Effector memory CD8-positive, alpha-beta T cell (primary cell): ENCODE results near the gene IL17RA.
A peak's percentile ranks its signal among the peaks of the same experiment; 100 is the strongest.

Experiments used
- ATAC-seq: fragments of 150-1000 bp; cut with Tn5 transposase; replicated peaks from 2 replicates; pipeline ENCODE4 v1.10.0; 2021; ENCODE audit warnings: mild to moderate bottlenecking, moderate library complexity
- DNase-seq, 3 experiments: peaks; one replicate each; pipeline ENCODE4 v3.0.0; 2021
- H3K27ac Mint-ChIP-seq, 2 donors: one replicate each; pipeline ENCODE4 v1.8.0; 2022; ENCODE audit warnings: mild to moderate bottlenecking in 2 of 2, mixed read lengths in 2 of 2, moderate library complexity in 2 of 2
- H3K27me3 Mint-ChIP-seq, 2 donors: one replicate each; pipeline ENCODE4 v1.8.0; 2022; ENCODE audit warnings: mixed read lengths in 2 of 2
- H3K36me3 Mint-ChIP-seq: one replicate; pipeline ENCODE4 v1.8.0; 2022; ENCODE audit warnings: mild to moderate bottlenecking, moderate library complexity, mixed read lengths; ENCODE audit not compliant: insufficient read depth
- H3K4me1 Mint-ChIP-seq, 2 donors: one replicate each; pipeline ENCODE4 v1.8.0; 2022; ENCODE audit warnings: low read depth in 2 of 2, mixed read lengths in 2 of 2
- H3K4me3 Mint-ChIP-seq, 2 donors: one replicate each; pipeline ENCODE4 v1.8.0; 2022; ENCODE audit warnings: mild to moderate bottlenecking in 2 of 2, mixed read lengths in 2 of 2, moderate library complexity in 2 of 2
- H3K9me3 Mint-ChIP-seq, 2 donors: one replicate each; pipeline ENCODE4 v1.8.0; 2022; ENCODE audit warnings: mixed read lengths in 2 of 2

Gene IL17RA

GRCh38 chr22:17121233-17122195 is 36.7 kb downstream of the IL17RA start, which contains the start of gene TMEM121B:
TSS of gene TMEM121B (minus strand) at chr22:17121360. CDS start at chr22:17121127, 233 bp downstream.
- H3K27me3 Mint-ChIP-seq: peaks cover 15 to 31% of the 10 kb centered on the region in 2 donors
- DNase-seq: no peak
- H3K27ac Mint-ChIP-seq: no peak within 1 kb of the TSS
- H3K9me3 Mint-ChIP-seq: no peaks in the 10 kb centered on the region
- ATAC-seq: peak; percentile 12
- peaks cover 25 to 26% of the 10 kb centered on the region in 2 donors for H3K4me1 Mint-ChIP-seq
- peaks cover 4% of the 10 kb centered on the region for H3K36me3 Mint-ChIP-seq
- H3K4me3 Mint-ChIP-seq: peak within 1 kb of the TSS; percentile 70 to 78

- no peak overlapping the region for H3K4me3 Mint-ChIP-seq
- H3K4me1 Mint-ChIP-seq: peaks cover 0 to 3% of the 10 kb centered on the region in 2 donors
- no peaks in the 10 kb centered on the region for H3K9me3 Mint-ChIP-seq
- ATAC-seq: no peak
- no peaks in the 10 kb centered on the region for H3K36me3 Mint-ChIP-seq
- no peak overlapping the region for H3K27ac Mint-ChIP-seq
- no peaks in the 10 kb centered on the region for H3K27me3 Mint-ChIP-seq
- no peak for DNase-seq
Measured at GRCh38 chr22:17130199-17130598, 45.4 kb downstream of the IL17RA start.

DNA sequence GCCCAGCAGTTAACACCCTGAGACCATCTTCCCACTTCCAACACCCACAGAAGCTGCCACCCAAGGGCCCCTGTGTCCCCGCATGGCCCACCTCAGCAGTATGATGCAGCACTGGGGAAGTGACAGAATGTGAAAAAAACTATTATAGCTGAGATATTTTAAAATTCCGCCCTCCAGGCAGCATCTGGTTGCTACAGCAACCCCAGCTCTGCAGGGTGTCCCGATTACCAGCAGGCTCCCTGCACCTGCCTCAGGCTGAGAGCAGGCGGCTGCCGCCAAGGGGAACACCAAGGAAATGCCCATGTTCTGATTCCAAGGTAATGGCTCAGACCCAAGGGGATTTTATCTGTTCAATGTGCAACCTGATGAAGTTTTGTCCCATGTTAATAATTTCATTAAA is 46.9 kb downstream of the IL17RA start:
- Mint-ChIP-seq H3K36me3 (peaks cover 3% of the 10 kb centered on the region), H3K27ac (no peak overlapping the region), H3K27me3 (no peaks in the 10 kb centered on the region), H3K4me1 (peaks cover 0 to 3% of the 10 kb centered on the region in 2 donors), H3K9me3 (no peaks in the 10 kb centered on the region), H3K4me3 (no peak overlapping the region)
- no peak for DNase-seq
- ATAC-seq: no peak

- H3K4me1 Mint-ChIP-seq: peaks cover 0 to 3% of the 10 kb centered on the region in 2 donors
- H3K27me3 Mint-ChIP-seq: no peaks in the 10 kb centered on the region
- H3K27ac Mint-ChIP-seq: no peak overlapping the region
- H3K4me3 Mint-ChIP-seq: no peak overlapping the region
- H3K9me3 Mint-ChIP-seq: no peaks in the 10 kb centered on the region
- peaks cover 3% of the 10 kb centered on the region for H3K36me3 Mint-ChIP-seq
- DNase-seq (no peak), ATAC-seq (no peak)
Measured at GRCh38 chr22:17132112-17132511, 47.3 kb downstream of the IL17RA start.

DNA sequence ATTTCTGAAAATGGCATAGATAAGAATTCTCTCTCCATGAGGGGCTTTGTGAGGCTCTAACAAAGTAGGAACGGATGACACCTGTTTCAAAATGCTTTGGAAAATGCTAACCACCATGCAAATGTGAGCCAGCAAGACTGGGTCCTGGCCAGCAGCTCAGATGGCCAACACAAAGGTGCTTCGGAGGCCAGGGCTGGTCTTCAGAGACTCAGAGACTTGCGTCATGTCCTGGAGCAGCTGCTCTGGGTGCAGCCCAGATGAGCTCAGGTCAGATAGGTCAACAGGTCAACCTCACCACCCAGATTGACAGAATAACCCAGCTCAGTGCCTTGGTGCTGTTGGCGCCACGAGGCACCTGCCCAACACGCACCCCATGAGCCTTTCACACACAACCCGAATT is 48.3 kb downstream of the IL17RA start:
- Mint-ChIP-seq H3K36me3 (peaks cover 6% of the 10 kb centered on the region), H3K27me3 (no peaks in the 10 kb centered on the region), H3K27ac (no peak overlapping the region), H3K4me3 (no peak overlapping the region), H3K4me1 (peaks cover 0 to 3% of the 10 kb centered on the region in 2 donors), H3K9me3 (no peaks in the 10 kb centered on the region)
- no peak for DNase-seq
- ATAC-seq: no peak

- DNase-seq: no peak
- Mint-ChIP-seq H3K27ac (peak overlapping the region in 1 of 2 donors; percentile 41), H3K4me3 (no peak overlapping the region), H3K27me3 (no peaks in the 10 kb centered on the region), H3K9me3 (no peaks in the 10 kb centered on the region), H3K36me3 (peaks cover 11% of the 10 kb centered on the region), H3K4me1 (peaks cover 0 to 3% of the 10 kb centered on the region in 2 donors)
- ATAC-seq: no peak
Measured at GRCh38 chr22:17135153-17135760, 50.5 kb downstream of the IL17RA start.

DNA sequence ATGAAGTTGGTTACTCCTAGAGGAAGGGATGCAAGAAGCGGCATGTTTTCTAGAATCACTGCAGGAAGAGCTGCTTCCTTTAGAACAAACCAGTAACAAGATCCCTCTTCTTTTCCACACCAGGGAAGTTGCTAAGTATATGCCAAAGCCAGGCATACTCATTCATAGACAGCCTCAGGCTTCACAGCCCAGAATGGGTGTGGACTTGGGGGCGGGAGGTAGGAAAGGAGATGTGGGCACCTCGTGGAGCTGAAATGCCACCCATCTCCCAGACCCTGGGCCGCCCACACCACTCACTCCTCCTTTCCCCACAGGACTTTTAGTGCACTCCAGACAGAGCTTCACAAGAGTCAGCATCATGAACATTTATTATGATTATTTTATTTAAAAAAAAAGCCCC is 52.4 kb downstream of the IL17RA start:
- DNase-seq: no peak
- Mint-ChIP-seq H3K4me3 (no peak overlapping the region), H3K4me1 (peaks cover 0 to 3% of the 10 kb centered on the region in 2 donors), H3K9me3 (no peaks in the 10 kb centered on the region), H3K27ac (peak overlapping the region in 1 of 2 donors; percentile 62), H3K27me3 (no peaks in the 10 kb centered on the region), H3K36me3 (peaks cover 18% of the 10 kb centered on the region)
- no peak for ATAC-seq

DNA sequence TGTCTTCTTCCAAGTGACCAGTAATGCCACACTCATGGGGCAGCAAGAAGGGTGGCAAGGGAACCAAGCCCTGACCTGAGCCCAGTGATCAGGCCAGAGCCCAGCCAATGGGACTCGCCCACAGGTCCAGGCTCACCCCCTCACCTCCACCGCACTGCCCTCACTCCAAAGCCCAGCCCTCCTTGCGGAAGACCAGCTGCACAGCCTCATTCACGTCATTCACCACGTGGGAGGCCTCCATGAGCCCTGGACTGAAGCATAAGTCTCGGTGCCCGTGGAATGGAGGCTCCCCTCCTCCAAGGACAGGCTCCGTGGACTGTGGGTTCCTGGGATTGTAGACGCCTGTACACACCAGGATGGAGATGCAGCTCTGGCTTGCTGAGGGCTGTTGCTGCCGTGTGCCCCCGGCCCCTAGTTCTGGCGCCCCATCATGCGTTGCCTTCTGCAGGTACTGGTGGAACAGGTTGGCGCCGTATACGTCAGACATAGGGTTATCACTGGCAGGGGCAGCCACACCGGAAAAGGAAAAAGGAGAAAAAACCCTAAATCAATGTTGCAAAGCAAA is 53.1 kb downstream of the IL17RA start:
- no peak for ATAC-seq
- peaks cover 2 to 3% of the 10 kb centered on the region in 2 donors for H3K4me1 Mint-ChIP-seq
- H3K4me3 Mint-ChIP-seq: no peak overlapping the region
- no peak overlapping the region for H3K27ac Mint-ChIP-seq
- no peaks in the 10 kb centered on the region for H3K27me3 Mint-ChIP-seq
- no peaks in the 10 kb centered on the region for H3K9me3 Mint-ChIP-seq
- DNase-seq: no peak
- H3K36me3 Mint-ChIP-seq: peaks cover 18% of the 10 kb centered on the region

DNA sequence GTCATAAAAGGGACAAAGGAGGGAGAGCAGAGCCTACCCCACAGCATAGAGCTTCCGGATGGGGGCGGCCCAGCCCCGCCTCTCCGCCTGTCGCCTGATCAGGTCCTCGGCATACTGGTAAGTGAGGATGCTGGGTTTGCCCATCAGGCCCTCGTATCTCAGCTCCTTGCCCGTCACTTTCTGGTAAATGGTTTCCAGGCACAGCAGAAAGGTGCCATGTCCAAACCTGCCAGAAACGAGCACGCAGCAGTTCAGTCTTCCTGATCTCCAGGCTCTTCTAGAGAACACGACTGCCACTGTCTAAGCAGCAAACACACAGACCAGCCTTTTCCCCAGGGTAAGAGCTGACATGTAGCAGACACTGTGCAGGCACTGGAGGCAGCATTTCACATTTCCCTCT is 53.7 kb downstream of the IL17RA start:
- DNase-seq: no peak
- H3K9me3 Mint-ChIP-seq: no peaks in the 10 kb centered on the region
- H3K4me3 Mint-ChIP-seq: no peak overlapping the region
- peaks cover 20% of the 10 kb centered on the region for H3K36me3 Mint-ChIP-seq
- no peaks in the 10 kb centered on the region for H3K27me3 Mint-ChIP-seq
- no peak for ATAC-seq
- peaks cover 2 to 3% of the 10 kb centered on the region in 2 donors for H3K4me1 Mint-ChIP-seq
- no peak overlapping the region for H3K27ac Mint-ChIP-seq

DNA sequence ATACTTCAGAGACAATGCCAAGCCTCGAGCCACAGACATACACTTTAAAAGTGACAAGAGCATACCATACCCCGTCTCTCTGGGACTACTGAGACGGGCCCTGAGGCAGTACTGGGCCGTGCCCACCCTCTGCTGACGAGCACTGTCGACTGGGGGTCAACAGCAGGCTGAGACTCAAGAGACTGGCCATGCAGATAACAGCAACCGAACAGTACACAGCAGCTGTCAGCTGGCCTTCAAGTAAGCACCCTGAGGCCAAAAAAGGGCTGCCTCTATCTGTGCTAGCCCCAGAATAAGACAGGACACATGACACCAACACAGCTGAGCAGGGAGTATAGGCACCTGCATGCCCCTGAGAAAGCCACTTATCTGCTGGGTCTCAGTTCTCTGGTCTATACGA is 55.2 kb downstream of the IL17RA start:
- no peak overlapping the region for H3K4me3 Mint-ChIP-seq
- ATAC-seq (no peak), DNase-seq (no peak)
- H3K4me1 Mint-ChIP-seq: peaks cover under 1 to 2% of the 10 kb centered on the region in 2 donors
- no peaks in the 10 kb centered on the region for H3K27me3 Mint-ChIP-seq
- H3K36me3 Mint-ChIP-seq: peaks cover 26% of the 10 kb centered on the region
- H3K27ac Mint-ChIP-seq: no peak overlapping the region
- H3K9me3 Mint-ChIP-seq: no peaks in the 10 kb centered on the region

DNA sequence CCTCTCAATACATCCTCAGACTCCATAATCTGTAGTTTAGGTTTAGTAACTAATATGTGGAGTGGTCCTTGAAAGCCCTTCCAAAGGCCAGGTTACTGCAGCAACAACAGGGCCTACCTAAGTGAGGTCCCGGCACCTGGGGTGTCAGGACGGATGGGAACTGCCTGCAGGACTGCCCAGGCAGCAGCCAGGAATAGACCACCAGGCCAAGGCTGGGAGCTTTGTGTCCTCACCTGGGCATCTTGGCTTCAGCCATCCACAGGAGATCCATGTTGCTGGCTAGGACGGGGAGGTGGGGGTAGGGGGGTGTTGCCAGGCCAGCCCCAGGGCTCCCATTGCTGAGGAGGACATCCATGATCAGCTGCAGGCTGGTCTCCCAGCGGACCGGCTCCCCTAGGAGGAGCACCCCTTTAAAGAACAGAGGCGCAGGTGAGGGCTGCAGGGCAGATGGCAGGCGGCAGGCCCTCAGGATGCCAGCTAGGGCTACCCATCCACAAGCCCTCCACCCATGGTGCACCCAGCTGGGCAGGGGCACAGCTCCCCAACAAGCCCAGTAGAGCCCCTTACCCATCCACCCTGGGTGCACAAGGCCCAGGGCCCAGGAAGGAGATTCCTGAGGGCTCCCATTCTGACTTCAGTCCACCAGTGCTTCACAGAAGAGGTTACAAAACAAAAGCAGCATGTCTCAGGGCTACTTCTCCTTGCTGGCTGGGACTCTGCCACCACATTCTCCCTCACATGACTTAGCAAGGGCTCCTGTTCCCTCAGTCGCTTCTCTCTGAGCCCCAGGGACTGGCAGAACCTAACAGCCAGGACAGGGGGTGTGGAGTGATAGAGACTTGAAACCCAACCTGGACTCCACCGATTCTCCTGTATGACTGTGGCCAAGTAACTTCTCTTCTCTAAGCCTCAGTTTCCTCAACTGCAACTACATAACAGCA is 56.3 kb downstream of the IL17RA start:
- Mint-ChIP-seq H3K36me3 (peaks cover 26% of the 10 kb centered on the region), H3K27ac (no peak overlapping the region), H3K27me3 (no peaks in the 10 kb centered on the region), H3K4me3 (no peak overlapping the region), H3K9me3 (no peaks in the 10 kb centered on the region), H3K4me1 (peaks cover 0 to 2% of the 10 kb centered on the region in 2 donors)
- ATAC-seq: no peak
- DNase-seq: no peak

DNA sequence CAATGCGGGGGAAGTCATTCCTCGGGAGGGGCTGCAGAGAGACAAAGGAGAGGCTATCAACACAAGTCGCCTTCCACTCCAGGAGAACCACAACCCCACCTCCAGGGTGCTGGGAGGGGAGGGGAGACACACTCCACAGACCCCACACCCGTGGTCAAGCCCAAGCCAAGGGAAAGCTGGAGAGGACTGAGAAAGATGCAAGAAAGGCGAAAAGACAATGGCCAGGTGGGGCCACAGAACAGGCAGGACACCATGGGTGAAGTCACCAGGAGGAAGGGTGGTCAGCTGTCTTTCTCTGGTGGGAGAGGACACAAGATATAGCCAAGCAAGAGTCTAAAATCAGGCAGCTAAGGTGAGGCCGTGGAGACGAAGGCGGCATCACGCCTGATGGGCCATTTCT is 58.3 kb downstream of the IL17RA start:
- Mint-ChIP-seq H3K27me3 (no peaks in the 10 kb centered on the region), H3K36me3 (peaks cover 24% of the 10 kb centered on the region), H3K4me3 (no peak overlapping the region), H3K9me3 (no peaks in the 10 kb centered on the region), H3K27ac (no peak overlapping the region), H3K4me1 (peaks cover 2 to 5% of the 10 kb centered on the region in 2 donors)
- no peak for ATAC-seq
- DNase-seq: no peak

GRCh38 chr22:17143826-17144225 is 59.0 kb downstream of the IL17RA start:
- Mint-ChIP-seq H3K27me3 (no peaks in the 10 kb centered on the region), H3K9me3 (no peaks in the 10 kb centered on the region), H3K4me3 (no peak overlapping the region), H3K36me3 (peaks cover 23% of the 10 kb centered on the region), H3K27ac (no peak overlapping the region), H3K4me1 (peaks cover 2 to 5% of the 10 kb centered on the region in 2 donors)
- DNase-seq (no peak), ATAC-seq (no peak)
